T-helper 17 cell (primary cell): ENCODE results near the gene NR2F2. TPM values are rescaled to one million over a fixed set of nuclear protein-coding genes. Genes with fewer than 3 reads are reported as not detected.
"Not testable (repeated sequence)": the region's sequence is repeated elsewhere in the genome, so short reads cannot be mapped to it uniquely, and the experiment has no call there.

ENCODE experiments used
- ATAC-seq: fragments of 150-1000 bp; cut with Tn5 transposase; 2 replicates; pipeline ENCODE4 v1.10.0; 2021; ENCODE audit warnings: mild to moderate bottlenecking, moderate library complexity
- DNase-seq, 3 donors: peaks; one replicate each; pipeline versions ENCODE4 v3.0.0 to v3.0.0-alpha.2; 2020 to 2021
- H3K9me3 ChIP-seq: one replicate; pipeline ENCODE4 v1.7.0; 2013; ENCODE audit warnings: low read length, mild to moderate bottlenecking; ENCODE audit not compliant: control insufficient read depth, poor library complexity, severe bottlenecking
- H3K27ac Mint-ChIP-seq: one replicate; pipeline ENCODE4 v1.8.0; 2022; ENCODE audit warnings: mild to moderate bottlenecking, moderate library complexity, mixed read lengths
- H3K27me3 Mint-ChIP-seq: one replicate; pipeline ENCODE4 v1.8.0; 2022; ENCODE audit warnings: mixed read lengths
- H3K36me3 Mint-ChIP-seq: one replicate; pipeline ENCODE4 v1.8.0; 2022; ENCODE audit warnings: low read depth, mixed read lengths
- H3K4me1 Mint-ChIP-seq: one replicate; pipeline ENCODE4 v1.8.0; 2022; ENCODE audit warnings: mild to moderate bottlenecking, mixed read lengths
- H3K4me3 Mint-ChIP-seq: one replicate; pipeline ENCODE4 v1.8.0; 2022; ENCODE audit warnings: mild to moderate bottlenecking, moderate library complexity, mixed read lengths
- total RNA-seq, 4 donors: library from RNA in 2 of 4; stranded (reverse) in 2 of 4; gene quantifications; one replicate each; pipeline ENCODE4 v1.2.3 and lab custom pipeline; 2022 to 2026

NR2F2 gene
- total RNA-seq, 2 donors from 2014 or later = not detected

GRCh38 chr15:96379592-96379991 lies 49.1 kb downstream of the NR2F2 start:
- H3K27ac Mint-ChIP-seq, H3K4me1 Mint-ChIP-seq, H3K4me3 Mint-ChIP-seq, H3K36me3 Mint-ChIP-seq, H3K9me3 ChIP-seq, DNase-seq, H3K27me3 Mint-ChIP-seq, ATAC-seq: not testable (repeated sequence)

DNA sequence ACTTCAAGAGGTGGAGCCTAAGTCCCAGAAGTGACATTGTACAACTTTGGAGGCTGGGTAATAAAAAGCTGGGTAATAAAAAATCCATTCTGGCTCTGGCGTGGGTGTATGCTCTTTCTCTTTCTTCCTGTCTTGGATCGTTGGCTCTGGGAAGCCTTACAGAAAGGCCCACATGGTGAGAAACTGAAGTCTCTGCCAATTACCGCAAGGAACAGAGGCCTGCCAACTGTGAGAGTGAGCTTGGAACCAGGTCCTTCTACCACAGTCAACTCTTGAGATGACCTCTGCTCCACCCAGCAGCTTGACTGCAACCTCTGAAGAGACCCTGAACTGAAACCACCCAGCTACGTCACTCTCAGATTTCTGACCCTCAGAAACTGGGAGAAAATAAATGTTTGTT lies 51.0 kb downstream of the NR2F2 start:
- Mint-ChIP-seq H3K4me1 (no peaks in the 10 kb centered on the region), H3K4me3 (no peak overlapping the region), H3K27me3 (no peaks in the 10 kb centered on the region), H3K36me3 (no peaks in the 10 kb centered on the region), H3K27ac (no peak overlapping the region)
- ATAC-seq = no peak
- DNase-seq = no peak
- no peaks in the 10 kb centered on the region for H3K9me3 ChIP-seq

DNA sequence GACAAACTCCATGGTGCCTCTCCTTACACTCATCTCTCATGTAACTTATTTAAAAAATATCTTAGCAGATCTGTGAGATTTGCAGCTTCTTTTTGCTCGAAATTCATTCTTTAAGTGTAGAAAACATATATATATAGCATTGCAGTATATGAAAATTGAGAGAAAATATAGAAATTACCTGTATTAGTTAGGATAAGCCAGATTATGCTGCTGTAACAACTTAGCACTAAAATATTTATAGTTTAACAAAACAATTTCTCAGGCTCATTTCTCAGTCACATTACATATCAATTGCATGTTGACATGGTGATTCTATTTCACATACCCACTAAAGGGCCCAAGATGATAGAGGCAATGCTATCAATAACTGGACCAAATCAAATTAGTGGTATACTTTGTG lies 54.7 kb downstream of the NR2F2 start:
- H3K36me3 Mint-ChIP-seq = no peaks in the 10 kb centered on the region
- no peak overlapping the region for H3K27ac Mint-ChIP-seq
- no peaks in the 10 kb centered on the region for H3K27me3 Mint-ChIP-seq
- no peaks in the 10 kb centered on the region for H3K4me1 Mint-ChIP-seq
- no peak for DNase-seq
- no peak for ATAC-seq
- no peak overlapping the region for H3K4me3 Mint-ChIP-seq
- H3K9me3 ChIP-seq = no peaks in the 10 kb centered on the region

GRCh38 chr15:96388673-96389072 lies 58.2 kb downstream of the NR2F2 start:
- H3K27ac Mint-ChIP-seq = no peak overlapping the region
- no peaks in the 10 kb centered on the region for H3K4me1 Mint-ChIP-seq
- DNase-seq (no peak), ATAC-seq (no peak)
- no peak overlapping the region for H3K4me3 Mint-ChIP-seq
- H3K36me3 Mint-ChIP-seq = no peaks in the 10 kb centered on the region
- H3K27me3 Mint-ChIP-seq = no peaks in the 10 kb centered on the region
- H3K9me3 ChIP-seq = no peaks in the 10 kb centered on the region
